Renal cortex interstitium (tissue), 3 donors: ENCODE data around the gene EFCAB7. TPM values are rescaled to one million over a fixed set of nuclear protein-coding genes. Genes with fewer than 3 reads are reported as not detected.

ENCODE experiments used
- polyA plus RNA-seq, 3 donors: library from polyadenylated mRNA; unstranded; fragments of 120-200 nt; gene quantifications; one replicate each; pipeline ENCODE4 v1.2.1, GENCODE V29; 2013; ENCODE audit not compliant: insufficient read length in 3 of 3

EFCAB7 gene
- polyA plus RNA-seq, 3 donors = 18.1 to 25.8 (median 23.8) TPM

Other genes with a start within 250 kb of the EFCAB7 start
- gene FOXD3, start 201.0 kb upstream of the EFCAB7 start, polyA plus RNA-seq = under 1 TPM in 2 of 3 donors, not detected in 1; 0.18 to 0.22 TPM
- 10 to 100 TPM; 21.3 to 25.3 (median 24.5) TPM for gene ALG6, start 155.9 kb upstream of the EFCAB7 start, polyA plus RNA-seq
- 10 to 100 TPM; 55.7 to 76.5 (median 57.3) TPM for gene ITGB3BP, start 300 bp upstream of the EFCAB7 start, polyA plus RNA-seq
- gene PGM1, start 69.9 kb downstream of the EFCAB7 start, polyA plus RNA-seq = 10 to 100 TPM; 30.4 to 33.3 (median 32.4) TPM